HCT116 (cell line): ENCODE results near the gene CDYL2.

Source experiments
- EZH2 ChIP-seq: fragments of 200-600 bp; sonication (generic); IDR thresholded peaks from 2 replicates; pipeline ENCODE4 v1.6.1; 2017; ENCODE audit warnings: antibody characterized with exemption, mixed run types
- EZH2phosphoT487 ChIP-seq: fragments of 200-600 bp; IDR thresholded peaks from 2 replicates; pipeline ENCODE4 v1.6.1; 2018; ENCODE audit warnings: antibody characterized with exemption, borderline replicate concordance
- JUND ChIP-seq: IDR thresholded peaks from 2 replicates; pipeline ENCODE4 v1.6.1; 2012
- POLR2A ChIP-seq: IDR thresholded peaks from 2 replicates; pipeline ENCODE4 v1.7.0; 2011; ENCODE audit warnings: borderline replicate concordance; ENCODE audit not compliant: insufficient read depth, insufficient read length; ENCODE audit errors: extremely low read depth
- POLR2AphosphoS5 ChIP-seq: IDR thresholded peaks from 2 replicates; pipeline ENCODE4 v1.6.1; 2011; ENCODE audit warnings: mild to moderate bottlenecking, low read depth, low read length, moderate library complexity
- SIN3A ChIP-seq: IDR thresholded peaks from 2 replicates; pipeline ENCODE4 v1.6.1; 2012; ENCODE audit warnings: low read depth
- SP1 ChIP-seq: IDR thresholded peaks from 2 replicates; pipeline ENCODE4 v1.6.1; 2012; ENCODE audit warnings: low read depth
- TCF7L2 ChIP-seq: IDR thresholded peaks from 2 replicates; pipeline ENCODE4 v1.7.0; 2011; ENCODE audit warnings: borderline replicate concordance, inconsistent platforms; ENCODE audit not compliant: insufficient read depth, insufficient read length; ENCODE audit errors: extremely low read depth
- ZFX ChIP-seq: fragments of 450-650 bp; IDR thresholded peaks from 2 replicates; pipeline ENCODE4 v1.6.1; 2017
- ZNF274 ChIP-seq: fragments of 200-500 bp; sonication (Bioruptor generic); IDR thresholded peaks from 2 replicates; pipeline ENCODE4 v1.6.1; 2014; ENCODE audit warnings: mild to moderate bottlenecking, low read depth, low read length, inconsistent platforms
- TF ChIP-seq, protein P1 (sequence below): IDR thresholded peaks from 2 replicates; pipeline ENCODE4 v1.6.1; 2012
- TF ChIP-seq, protein P2 (sequence below), 3 experiments: fragments of 200-600 bp in 1 of 3; sonication (generic) in 1 of 3; IDR thresholded peaks in 2 of 3; conservative IDR thresholded peaks in 1 of 3; 2 replicates each; pipeline ENCODE4 v1.5.1; 2012 to 2017; ENCODE audit warnings: low read depth in 2 of 3, low read length in 2 of 3, antibody characterized with exemption in 1 of 3, borderline replicate concordance in 1 of 3, control low read depth in 1 of 3, mild to moderate bottlenecking in 1 of 3, mixed read lengths in 1 of 3, mixed run types in 1 of 3, moderate library complexity in 1 of 3; ENCODE audit not compliant: insufficient read depth in 1 of 3
- TF ChIP-seq, protein P3 (sequence below): IDR thresholded peaks from 2 replicates; pipeline ENCODE4 v1.6.1; 2012

DNA sequence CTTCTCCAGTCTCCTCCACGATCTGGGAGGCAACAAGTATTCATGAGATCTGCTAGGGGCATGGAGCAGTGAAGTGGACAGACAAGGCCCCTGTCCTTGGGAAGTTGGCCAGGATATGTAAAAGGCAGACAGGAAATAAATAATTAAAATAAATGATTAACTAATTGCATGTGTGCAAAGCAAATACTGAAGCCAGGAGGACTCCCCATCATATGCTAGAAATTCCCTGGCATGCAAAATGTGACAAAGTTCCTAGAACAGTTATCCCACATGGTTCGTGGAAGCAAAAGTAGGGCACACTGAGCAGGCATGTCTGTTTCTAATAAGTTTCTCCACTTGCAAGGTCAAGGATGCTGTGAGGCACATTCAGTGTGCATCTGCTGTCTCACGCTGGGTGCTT, 86.8 kb downstream of the CDYL2 start:
- TF ChIP-seq EZH2phosphoT487 (no peak), ZFX (no peak), SP1 (no peak), SIN3A (no peak), EZH2 (no peak), JUND (no peak), POLR2AphosphoS5 (no peak), ZNF274 (no peak), POLR2A (no peak), TCF7L2 (no peak)
- TF ChIP-seq, protein P1, sequence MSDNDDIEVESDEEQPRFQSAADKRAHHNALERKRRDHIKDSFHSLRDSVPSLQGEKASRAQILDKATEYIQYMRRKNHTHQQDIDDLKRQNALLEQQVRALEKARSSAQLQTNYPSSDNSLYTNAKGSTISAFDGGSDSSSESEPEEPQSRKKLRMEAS, result no peak
- TF ChIP-seq, protein P2, sequence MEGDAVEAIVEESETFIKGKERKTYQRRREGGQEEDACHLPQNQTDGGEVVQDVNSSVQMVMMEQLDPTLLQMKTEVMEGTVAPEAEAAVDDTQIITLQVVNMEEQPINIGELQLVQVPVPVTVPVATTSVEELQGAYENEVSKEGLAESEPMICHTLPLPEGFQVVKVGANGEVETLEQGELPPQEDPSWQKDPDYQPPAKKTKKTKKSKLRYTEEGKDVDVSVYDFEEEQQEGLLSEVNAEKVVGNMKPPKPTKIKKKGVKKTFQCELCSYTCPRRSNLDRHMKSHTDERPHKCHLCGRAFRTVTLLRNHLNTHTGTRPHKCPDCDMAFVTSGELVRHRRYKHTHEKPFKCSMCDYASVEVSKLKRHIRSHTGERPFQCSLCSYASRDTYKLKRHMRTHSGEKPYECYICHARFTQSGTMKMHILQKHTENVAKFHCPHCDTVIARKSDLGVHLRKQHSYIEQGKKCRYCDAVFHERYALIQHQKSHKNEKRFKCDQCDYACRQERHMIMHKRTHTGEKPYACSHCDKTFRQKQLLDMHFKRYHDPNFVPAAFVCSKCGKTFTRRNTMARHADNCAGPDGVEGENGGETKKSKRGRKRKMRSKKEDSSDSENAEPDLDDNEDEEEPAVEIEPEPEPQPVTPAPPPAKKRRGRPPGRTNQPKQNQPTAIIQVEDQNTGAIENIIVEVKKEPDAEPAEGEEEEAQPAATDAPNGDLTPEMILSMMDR (IDR thresholded peaks at IDR 0.05 in 2 of 3, conservative IDR thresholded peaks at IDR 0.05 in 1 of 3; ENCODE audit: borderline replicate concordance in 1 of 3, insufficient read depth in 1 of 3, low read depth in 2 of 3, low read length in 2 of 3), result no peak
- TF ChIP-seq, protein P3, sequence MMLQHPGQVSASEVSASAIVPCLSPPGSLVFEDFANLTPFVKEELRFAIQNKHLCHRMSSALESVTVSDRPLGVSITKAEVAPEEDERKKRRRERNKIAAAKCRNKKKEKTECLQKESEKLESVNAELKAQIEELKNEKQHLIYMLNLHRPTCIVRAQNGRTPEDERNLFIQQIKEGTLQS, result no peak
